Measurements from ENCODE around the gene ASPN.

DNA sequence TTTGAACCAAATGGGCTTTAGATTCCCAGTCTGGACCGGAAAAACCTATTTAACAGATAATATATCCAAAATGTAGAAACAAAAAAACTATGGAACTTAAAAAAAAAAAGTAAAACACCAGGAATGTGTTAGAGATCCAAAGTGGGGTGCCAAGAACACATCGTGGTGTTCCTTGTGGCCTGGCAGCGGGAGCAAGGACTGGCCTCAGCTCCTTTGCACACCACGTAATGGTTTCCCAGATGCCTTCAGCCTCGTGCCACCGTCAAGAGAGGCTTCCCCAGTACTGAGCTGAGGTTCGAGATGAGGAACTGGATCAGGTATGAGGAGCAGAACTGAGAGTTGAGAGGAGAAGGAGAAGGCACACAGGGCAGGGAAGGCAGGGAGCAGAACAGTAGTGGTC lies 3.5 kb downstream of the ASPN start:
- TF ChIP-seq, protein P1, sequence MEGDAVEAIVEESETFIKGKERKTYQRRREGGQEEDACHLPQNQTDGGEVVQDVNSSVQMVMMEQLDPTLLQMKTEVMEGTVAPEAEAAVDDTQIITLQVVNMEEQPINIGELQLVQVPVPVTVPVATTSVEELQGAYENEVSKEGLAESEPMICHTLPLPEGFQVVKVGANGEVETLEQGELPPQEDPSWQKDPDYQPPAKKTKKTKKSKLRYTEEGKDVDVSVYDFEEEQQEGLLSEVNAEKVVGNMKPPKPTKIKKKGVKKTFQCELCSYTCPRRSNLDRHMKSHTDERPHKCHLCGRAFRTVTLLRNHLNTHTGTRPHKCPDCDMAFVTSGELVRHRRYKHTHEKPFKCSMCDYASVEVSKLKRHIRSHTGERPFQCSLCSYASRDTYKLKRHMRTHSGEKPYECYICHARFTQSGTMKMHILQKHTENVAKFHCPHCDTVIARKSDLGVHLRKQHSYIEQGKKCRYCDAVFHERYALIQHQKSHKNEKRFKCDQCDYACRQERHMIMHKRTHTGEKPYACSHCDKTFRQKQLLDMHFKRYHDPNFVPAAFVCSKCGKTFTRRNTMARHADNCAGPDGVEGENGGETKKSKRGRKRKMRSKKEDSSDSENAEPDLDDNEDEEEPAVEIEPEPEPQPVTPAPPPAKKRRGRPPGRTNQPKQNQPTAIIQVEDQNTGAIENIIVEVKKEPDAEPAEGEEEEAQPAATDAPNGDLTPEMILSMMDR (conservative IDR thresholded peaks at IDR 0.05 in 1 of 2, IDR thresholded peaks at IDR 0.05 in 1 of 2; ENCODE audit: extremely low read depth in 1 of 2, insufficient read depth in 1 of 2, low read depth in 1 of 2, low read length in 2 of 2) = no peak
- TF ChIP-seq EZH2 (IDR thresholded peaks at IDR 0.05; ENCODE audit: borderline replicate concordance, low read length) = no peak
